ENCODE measurements around the gene DCC. TPM values are rescaled to one million over a fixed set of nuclear protein-coding genes. Genes with fewer than 3 reads are reported as not detected.

The DCC gene
- total RNA-seq, 1 experiment from 2014 or later = not detected

DNA sequence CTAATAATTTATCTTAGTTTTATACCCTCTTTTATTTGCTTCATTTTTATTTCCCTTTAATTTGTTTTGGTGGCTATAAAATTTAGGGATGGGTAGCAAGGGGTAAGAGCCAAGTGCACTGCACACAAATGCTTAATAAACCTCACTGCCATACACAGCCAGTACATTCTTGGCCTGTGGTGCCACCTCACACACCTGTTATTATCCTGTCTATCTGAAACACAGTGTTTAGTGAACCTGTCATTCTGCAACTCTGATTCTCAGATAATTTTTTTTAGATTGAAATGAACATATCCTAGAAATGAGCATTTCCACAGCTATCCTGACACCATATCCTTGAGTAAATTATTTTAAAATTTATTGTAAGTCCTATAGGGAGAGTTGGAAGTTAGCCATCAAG, 807.5 kb downstream of the DCC start:
- Mint-ChIP-seq H3K27ac (ENCODE audit: low read depth, unreplicated experiment) (no peak overlapping the region), H3K9me3 (ENCODE audit: unreplicated experiment) (peaks cover 23% of the 10 kb centered on the region), H3K27me3 (ENCODE audit: insufficient read depth, unreplicated experiment) (no peaks in the 10 kb centered on the region), H3K4me3 (ENCODE audit: unreplicated experiment) (no peak overlapping the region), H3K36me3 (ENCODE audit: insufficient read depth, unreplicated experiment) (no peaks in the 10 kb centered on the region), H3K4me1 (ENCODE audit: insufficient read depth, unreplicated experiment) (no peaks in the 10 kb centered on the region)
- CTCF ChIA-PET = interaction anchor here (0.7 kb wide), 1 partner anchor 1748 kb away, joined by 3 read pairs; no protein-coding TSS in a partner anchor
- TF ChIP-seq, protein P1, sequence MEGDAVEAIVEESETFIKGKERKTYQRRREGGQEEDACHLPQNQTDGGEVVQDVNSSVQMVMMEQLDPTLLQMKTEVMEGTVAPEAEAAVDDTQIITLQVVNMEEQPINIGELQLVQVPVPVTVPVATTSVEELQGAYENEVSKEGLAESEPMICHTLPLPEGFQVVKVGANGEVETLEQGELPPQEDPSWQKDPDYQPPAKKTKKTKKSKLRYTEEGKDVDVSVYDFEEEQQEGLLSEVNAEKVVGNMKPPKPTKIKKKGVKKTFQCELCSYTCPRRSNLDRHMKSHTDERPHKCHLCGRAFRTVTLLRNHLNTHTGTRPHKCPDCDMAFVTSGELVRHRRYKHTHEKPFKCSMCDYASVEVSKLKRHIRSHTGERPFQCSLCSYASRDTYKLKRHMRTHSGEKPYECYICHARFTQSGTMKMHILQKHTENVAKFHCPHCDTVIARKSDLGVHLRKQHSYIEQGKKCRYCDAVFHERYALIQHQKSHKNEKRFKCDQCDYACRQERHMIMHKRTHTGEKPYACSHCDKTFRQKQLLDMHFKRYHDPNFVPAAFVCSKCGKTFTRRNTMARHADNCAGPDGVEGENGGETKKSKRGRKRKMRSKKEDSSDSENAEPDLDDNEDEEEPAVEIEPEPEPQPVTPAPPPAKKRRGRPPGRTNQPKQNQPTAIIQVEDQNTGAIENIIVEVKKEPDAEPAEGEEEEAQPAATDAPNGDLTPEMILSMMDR (IDR thresholded peaks at IDR 0.05; ENCODE audit: unreplicated experiment) = no peak
- POLR2A ChIA-PET = interaction anchor here (0.7 kb wide), 1 partner anchor 268 kb away, joined by 3 read pairs; no protein-coding TSS in a partner anchor
- intact Hi-C loops (cut with micrococcal nuclease) = no loop called here
- no TSS peak for BruUV-seq (replicated peaks)
- no peak for DNase-seq (ENCODE audit: unreplicated experiment)

DNA sequence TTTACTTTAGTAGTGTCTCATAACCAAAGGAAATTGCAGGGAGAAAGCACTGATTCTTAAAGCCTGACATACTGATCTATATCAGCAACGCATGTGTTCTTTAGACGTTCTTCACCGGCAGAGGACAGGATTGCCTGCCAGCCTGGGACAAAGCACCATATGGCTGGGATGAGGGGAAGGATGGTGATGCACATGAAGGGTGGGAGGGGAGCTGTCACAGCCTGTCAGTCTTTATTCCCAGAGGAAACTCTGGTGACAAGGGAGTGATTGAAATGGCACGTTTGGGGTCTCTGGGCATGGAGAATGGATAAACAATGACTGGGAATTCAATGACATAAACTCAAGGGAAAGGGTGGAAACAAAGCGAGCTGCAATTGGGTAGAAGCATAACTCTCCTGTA, 808.1 kb downstream of the DCC start:
- TF ChIP-seq, protein P1 (IDR thresholded peaks at IDR 0.05; ENCODE audit: unreplicated experiment) = no peak
- no peak for DNase-seq (ENCODE audit: unreplicated experiment)
- ChIA-PET POLR2A (interaction anchor here (0.7 kb wide), 1 partner anchor 267 kb away, joined by 3 read pairs; no protein-coding TSS in a partner anchor), CTCF (interaction anchor here (0.7 kb wide), 1 partner anchor 1747 kb away, joined by 3 read pairs; no protein-coding TSS in a partner anchor)
- H3K9me3 Mint-ChIP-seq (ENCODE audit: unreplicated experiment) = peaks cover 29% of the 10 kb centered on the region
- intact Hi-C loops (cut with micrococcal nuclease) = no loop called here
- no peaks in the 10 kb centered on the region for H3K27me3 Mint-ChIP-seq (ENCODE audit: insufficient read depth, unreplicated experiment)
- no TSS peak for BruUV-seq (replicated peaks)
- no peaks in the 10 kb centered on the region for H3K4me1 Mint-ChIP-seq (ENCODE audit: insufficient read depth, unreplicated experiment)
- no peak overlapping the region for H3K27ac Mint-ChIP-seq (ENCODE audit: low read depth, unreplicated experiment)
- H3K36me3 Mint-ChIP-seq (ENCODE audit: insufficient read depth, unreplicated experiment) = no peaks in the 10 kb centered on the region
- no peak overlapping the region for H3K4me3 Mint-ChIP-seq (ENCODE audit: unreplicated experiment)

DNA sequence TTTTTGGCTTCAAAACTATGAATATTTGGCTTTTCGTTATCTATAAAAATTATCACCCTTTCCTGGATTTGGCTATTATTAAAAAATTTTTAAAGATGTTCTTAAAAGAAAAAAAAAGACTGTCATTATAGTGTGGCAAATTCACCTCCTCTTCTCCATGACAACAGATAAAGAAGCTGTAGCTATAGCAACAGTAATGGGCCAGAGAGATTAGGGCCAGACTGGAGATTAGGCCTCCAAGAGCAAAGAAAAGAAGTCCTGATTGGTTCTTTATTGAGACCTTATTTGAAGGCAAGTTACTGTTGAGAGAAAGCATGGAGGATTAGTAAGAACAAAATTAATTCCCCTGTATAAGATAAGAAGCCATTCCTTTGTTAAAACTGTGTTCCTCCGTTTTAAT, 812.5 kb downstream of the DCC start:
- ChIA-PET CTCF (interaction anchor here (0.6 to 1.7 kb wide), 6 partner anchors 9 to 593 kb away, joined by 3 to 7 read pairs (median 3); no protein-coding TSS in a partner anchor), POLR2A (no interaction called here)
- no TSS peak for BruUV-seq (replicated peaks)
- peaks cover 22% of the 10 kb centered on the region for H3K9me3 Mint-ChIP-seq (ENCODE audit: unreplicated experiment)
- no peaks in the 10 kb centered on the region for H3K27me3 Mint-ChIP-seq (ENCODE audit: insufficient read depth, unreplicated experiment)
- no peak overlapping the region for H3K27ac Mint-ChIP-seq (ENCODE audit: low read depth, unreplicated experiment)
- H3K4me1 Mint-ChIP-seq (ENCODE audit: insufficient read depth, unreplicated experiment) = no peaks in the 10 kb centered on the region
- H3K4me3 Mint-ChIP-seq (ENCODE audit: unreplicated experiment) = no peak overlapping the region
- TF ChIP-seq, protein P1 (IDR thresholded peaks at IDR 0.05; ENCODE audit: unreplicated experiment) = no peak
- intact Hi-C loops (cut with micrococcal nuclease) = no loop called here
- no peaks in the 10 kb centered on the region for H3K36me3 Mint-ChIP-seq (ENCODE audit: insufficient read depth, unreplicated experiment)
- no peak for DNase-seq (ENCODE audit: unreplicated experiment)

DNA sequence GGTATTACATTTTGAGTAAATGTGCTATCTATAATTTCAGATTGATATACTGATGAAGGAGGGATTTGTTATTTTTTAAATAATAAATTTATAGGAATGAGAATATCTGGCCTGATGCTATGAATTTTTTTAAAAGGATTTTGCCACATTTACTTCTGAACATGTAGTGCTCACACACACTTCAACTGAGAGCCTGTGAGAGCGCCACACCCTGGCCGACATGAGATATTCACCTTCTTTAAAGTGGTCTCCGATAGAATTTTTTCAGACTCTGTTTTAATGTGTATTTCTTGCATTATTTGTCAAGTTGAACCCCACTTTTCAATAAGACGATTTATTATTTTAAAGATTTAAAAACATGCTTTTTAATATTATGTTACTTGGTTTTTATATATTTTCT, 813.3 kb downstream of the DCC start:
- H3K4me1 Mint-ChIP-seq (ENCODE audit: insufficient read depth, unreplicated experiment) = no peaks in the 10 kb centered on the region
- POLR2A ChIA-PET = no interaction called here
- no peaks in the 10 kb centered on the region for H3K36me3 Mint-ChIP-seq (ENCODE audit: insufficient read depth, unreplicated experiment)
- intact Hi-C loops (cut with micrococcal nuclease) = no loop called here
- H3K4me3 Mint-ChIP-seq (ENCODE audit: unreplicated experiment) = no peak overlapping the region
- no TSS peak for BruUV-seq (replicated peaks)
- CTCF ChIA-PET = interaction anchor here (0.6 to 1.7 kb wide), 4 partner anchors 10 to 381 kb away, joined by 3 to 7 read pairs (median 3); no protein-coding TSS in a partner anchor
- peak; percentile 4 for DNase-seq (ENCODE audit: unreplicated experiment)
- peaks cover 17% of the 10 kb centered on the region for H3K9me3 Mint-ChIP-seq (ENCODE audit: unreplicated experiment)
- TF ChIP-seq, protein P1 (IDR thresholded peaks at IDR 0.05; ENCODE audit: unreplicated experiment) = no peak
- H3K27me3 Mint-ChIP-seq (ENCODE audit: insufficient read depth, unreplicated experiment) = no peaks in the 10 kb centered on the region
- H3K27ac Mint-ChIP-seq (ENCODE audit: low read depth, unreplicated experiment) = no peak overlapping the region

Data from MCF 10A (cell line).